ENCODE results near the gene SF3A2.

GRCh38 chr19:2287585-2288337, 51.1 kb downstream of the SF3A2 start:
- TF ChIP-seq CTCF (conservative IDR thresholded peaks at IDR 0.05; ENCODE audit: low read length) (no peak), EZH2phosphoT487 (IDR thresholded peaks at IDR 0.05; ENCODE audit: borderline replicate concordance) (no peak)
